SK-N-SH (cell line): Measurements from ENCODE around the gene RNF19B. TPM values are rescaled to one million over a fixed set of nuclear protein-coding genes. Genes with fewer than 3 reads are reported as not detected.

Experiments
- CTCF ChIA-PET: fragments of 300-600, 350-600 bp; formaldehyde crosslinking; extraction: SDS; loops from one replicate; lab custom pipeline; 2021; lab: Yijun Ruan, JAX
- POLR2A ChIA-PET: fragments of 350-600 bp; sonication (Branson Sonifier 250); formaldehyde crosslinking; extraction: SDS; loops from one replicate; lab custom pipeline; 2020; ENCODE audit warnings: antibody characterized with exemption, inconsistent platforms; lab: Yijun Ruan, JAX
- DNase-seq: peaks from one replicate; pipeline ENCODE4 v3.0.0; 2012
- H2AFZ ChIP-seq: fragments of 200-600 bp; sonication (generic); 2 replicates; pipeline ENCODE4 v1.8.1; 2016; ENCODE audit warnings: antibody characterized with exemption, mild to moderate bottlenecking, low read depth
- H3F3A ChIP-seq: fragments of 200-600 bp; sonication (generic); replicated peaks from 2 replicates; pipeline ENCODE3; 2016; ENCODE audit warnings: antibody characterized with exemption, mild to moderate bottlenecking; ENCODE audit not compliant: insufficient read depth
- H3K27ac ChIP-seq, 2 experiments: fragments of 200-500 bp in 1 of 2; fragments of 200-600 bp in 1 of 2; sonication (Bioruptor generic) in 1 of 2; sonication (generic), shearing (Covaris generic) in 1 of 2; 2 replicates each; pipeline versions ENCODE4 v1.5.1 to v1.6.1; 2014 to 2016; ENCODE audit warnings: low read depth in 2 of 2, inconsistent platforms in 1 of 2, low read length in 1 of 2, mild to moderate bottlenecking in 1 of 2, mixed read lengths in 1 of 2
- H3K27me3 ChIP-seq: fragments of 200-600 bp; sonication (generic), shearing (Covaris generic); 2 replicates; pipeline ENCODE4 v1.6.1; 2016; ENCODE audit warnings: mixed run types; ENCODE audit not compliant: insufficient read depth
- H3K36me3 ChIP-seq, 2 experiments: fragments of 200-500 bp in 1 of 2; fragments of 200-600 bp in 1 of 2; sonication (Bioruptor generic) in 1 of 2; sonication (generic) in 1 of 2; replicated peaks in 1 of 2; 2 replicates each; pipeline versions ENCODE3 to v1.5.1; 2014 to 2016; ENCODE audit warnings: low read length in 1 of 2, mild to moderate bottlenecking in 1 of 2; ENCODE audit not compliant: insufficient read depth in 2 of 2, control insufficient read depth in 1 of 2
- H3K4me1 ChIP-seq, 2 experiments: fragments of 200-500 bp in 1 of 2; fragments of 200-600 bp in 1 of 2; sonication (Bioruptor generic) in 1 of 2; sonication (generic), shearing (Covaris generic) in 1 of 2; 2 replicates each; pipeline versions ENCODE4 v1.5.1 to v1.6.1; 2014 to 2016; ENCODE audit warnings: low read depth in 1 of 2, low read length in 1 of 2, mixed run types in 1 of 2; ENCODE audit not compliant: insufficient read depth in 2 of 2, control insufficient read depth in 1 of 2
- H3K4me2 ChIP-seq: fragments of 200-600 bp; sonication (generic), shearing (Covaris generic); 2 replicates; pipeline ENCODE4 v1.6.1; 2017; ENCODE audit warnings: mixed run types
- H3K4me3 ChIP-seq, 2 experiments: fragments of 200-500 bp in 1 of 2; fragments of 200-600 bp in 1 of 2; sonication (Bioruptor generic) in 1 of 2; sonication (generic), shearing (Covaris generic) in 1 of 2; 2 replicates each; pipeline versions ENCODE4 v1.5.1 to v1.8.1; 2014 to 2016; ENCODE audit warnings: low read depth in 2 of 2, inconsistent platforms in 1 of 2, low read length in 1 of 2, mild to moderate bottlenecking in 1 of 2, mixed read lengths in 1 of 2, moderate library complexity in 1 of 2
- H3K79me2 ChIP-seq: fragments of 200-600 bp; sonication (generic); 2 replicates; pipeline ENCODE4 v1.8.1; 2017; ENCODE audit warnings: mild to moderate bottlenecking; ENCODE audit not compliant: insufficient read depth
- H3K9ac ChIP-seq: fragments of 200-600 bp; sonication (generic); 2 replicates; pipeline ENCODE4 v1.6.1; 2017; ENCODE audit warnings: mixed run types
- H3K9me2 ChIP-seq: fragments of 200-600 bp; sonication (generic); 2 replicates; pipeline ENCODE4 v1.6.1; 2017; ENCODE audit warnings: mixed run types
- H3K9me3 ChIP-seq: fragments of 200-600 bp; sonication (generic); 2 replicates; pipeline ENCODE4 v1.6.1; 2017; ENCODE audit warnings: mixed run types, mild to moderate bottlenecking, moderate library complexity
- H4K20me1 ChIP-seq: fragments of 200-600 bp; sonication (generic); 2 replicates; pipeline ENCODE4 v1.6.1; 2017; ENCODE audit warnings: mild to moderate bottlenecking, mixed run types; ENCODE audit not compliant: insufficient read depth
- CHD2 ChIP-seq: fragments of 150-350 bp; IDR thresholded peaks from 2 replicates; pipeline ENCODE4 v1.6.1; 2018; ENCODE audit warnings: low read length; ENCODE audit not compliant: partially characterized antibody
- CTCF ChIP-seq: fragments of 200-600 bp; sonication (generic); IDR thresholded peaks from 2 replicates; pipeline ENCODE4 v1.6.1; 2017; ENCODE audit warnings: antibody characterized with exemption, mild to moderate bottlenecking, moderate library complexity
- EP300 ChIP-seq, 2 experiments: IDR thresholded peaks; 2 replicates each; pipeline versions ENCODE4 v1.4.0 to v1.6.1; 2012; ENCODE audit warnings: borderline replicate concordance in 1 of 2, low read depth in 1 of 2, low read length in 1 of 2
- FOSL2 ChIP-seq: IDR thresholded peaks from 2 replicates; pipeline ENCODE4 v1.4.0; 2012; ENCODE audit warnings: low read depth, mild to moderate bottlenecking, moderate library complexity, borderline replicate concordance
- GABPA ChIP-seq: IDR thresholded peaks from 2 replicates; pipeline ENCODE4 v1.4.0; 2012; ENCODE audit warnings: low read depth, mild to moderate bottlenecking
- GATA2 ChIP-seq: sonication (generic); formaldehyde crosslinking; IDR thresholded peaks from 2 replicates; pipeline ENCODE4 v1.5.0; 2020; ENCODE audit warnings: mild to moderate bottlenecking, missing genetic modification reagents
- IRF3 ChIP-seq: fragments of 150-350 bp; IDR thresholded peaks from 2 replicates; pipeline ENCODE4 v1.6.1; 2016; ENCODE audit warnings: mild to moderate bottlenecking, low read depth, low read length
- JUND ChIP-seq: IDR thresholded peaks from 2 replicates; pipeline ENCODE4 v1.4.0; 2012
- MEF2A ChIP-seq: IDR thresholded peaks from 2 replicates; pipeline ENCODE4 v1.4.0; 2012; ENCODE audit warnings: low read depth, borderline replicate concordance
- MXI1 ChIP-seq: IDR thresholded peaks from 2 replicates; pipeline ENCODE4 v1.6.1; 2012; ENCODE audit warnings: mild to moderate bottlenecking, low read depth, low read length, improper control_type of control experiment
- NRF1 ChIP-seq: IDR thresholded peaks from 2 replicates; pipeline ENCODE4 v1.6.1; 2012; ENCODE audit warnings: low read depth, mild to moderate bottlenecking, low read length
- PBX3 ChIP-seq: IDR thresholded peaks from 2 replicates; pipeline ENCODE4; 2012
- TAF1 ChIP-seq: IDR thresholded peaks from 2 replicates; pipeline ENCODE4 v1.6.1; 2012; ENCODE audit warnings: low read depth, mild to moderate bottlenecking, low read length, moderate library complexity, borderline replicate concordance
- TCF12 ChIP-seq: IDR thresholded peaks from 2 replicates; pipeline ENCODE4 v1.4.0; 2012
- TEAD4 ChIP-seq: IDR thresholded peaks from 2 replicates; pipeline ENCODE4 v1.4.0; 2012; ENCODE audit warnings: mild to moderate bottlenecking, borderline replicate concordance; ENCODE audit not compliant: insufficient read depth
- USF1 ChIP-seq: IDR thresholded peaks from 2 replicates; pipeline ENCODE4 v1.4.0; 2012; ENCODE audit warnings: low read depth, borderline replicate concordance
- WGBS: methylation state at CpG from one replicate; pipeline ENCODE4 v1.1.6; 2017; ENCODE audit warnings: low lambda C conversion rate; 5-methylcytosine and 5-hydroxymethylcytosine counted together
- polyA plus RNA-seq, 3 experiments: library from polyadenylated mRNA; depleted of rRNA; stranded (reverse); fragments of >200 nt; gene quantifications; 2 replicates each; pipeline ENCODE4 v1.2.3, GENCODE V29; 2012

RNF19B gene
- polyA plus RNA-seq, 1 of the 3 experiments (the other 2 are of a cell fraction): 20.1 TPM

GRCh38 chr1:32969566-32969965 lies 5.0 kb upstream of the RNF19B start (continued):
- TF ChIP-seq USF1 (no peak), TCF12 (peak; percentile 19; the same call in 1 of the 2 replicates)

DNA sequence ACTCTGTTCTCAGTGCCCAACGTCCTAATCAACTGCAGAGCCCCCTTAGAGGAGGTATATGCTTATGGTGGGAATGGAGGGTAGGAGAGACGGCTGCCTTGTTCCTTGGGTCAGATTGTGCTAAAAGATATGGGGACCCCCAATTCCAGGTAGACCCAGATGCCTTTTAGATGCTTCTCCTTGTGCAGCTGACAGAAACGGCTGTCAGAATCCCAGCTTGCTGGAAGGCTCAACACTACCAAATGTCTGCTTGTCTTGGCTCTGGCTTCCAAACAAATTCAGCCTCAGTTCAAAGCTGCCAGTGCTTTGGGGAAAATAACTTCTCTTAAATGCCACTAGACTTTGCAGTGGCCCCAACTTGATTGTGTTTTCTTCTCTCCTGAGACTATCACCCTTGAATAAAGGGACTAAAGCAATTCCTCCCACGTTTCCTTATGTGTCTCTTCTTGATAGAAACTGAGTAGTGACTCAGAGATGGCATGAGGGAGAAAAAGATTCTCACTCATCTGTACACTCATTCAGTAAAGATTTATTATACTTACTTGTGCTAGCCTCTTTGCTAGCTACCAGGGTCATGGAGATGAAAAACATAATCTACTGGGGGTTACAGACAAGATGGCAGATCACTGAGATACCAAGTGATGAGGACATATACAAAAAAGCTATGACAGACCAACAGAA lies 3.4 kb upstream of the RNF19B start:
- no peak for DNase-seq
- no peaks in the 10 kb centered on the region for H3K9me3 ChIP-seq
- 49% methylated on average over 3 of the region's 4 CpGs for WGBS
- H3K36me3 ChIP-seq: no peaks in the 10 kb centered on the region
- no peaks in the 10 kb centered on the region for H3K27me3 ChIP-seq
- H3K79me2 ChIP-seq: peaks cover 10% of the 10 kb centered on the region
- no peaks in the 10 kb centered on the region for H3K9me2 ChIP-seq
- H3K4me3 ChIP-seq: no peak overlapping the region
- peak overlapping the region; percentile 43; the same call in 1 of the 2 replicates for H3K4me2 ChIP-seq
- POLR2A ChIA-PET: no interaction called here
- peaks cover 18% of the 10 kb centered on the region for H3F3A ChIP-seq
- H3K4me1 ChIP-seq: peaks cover 7 to 10% of the 10 kb centered on the region in 2 experiments; a peak in 3 of 4 replicates
- peak overlapping the region; percentile 8; the same call in 1 of the 2 replicates for H3K9ac ChIP-seq
- peaks cover 4% of the 10 kb centered on the region for H4K20me1 ChIP-seq
- peak overlapping the region in 1 of 2 experiments; percentile 87; a peak in 2 of 4 replicates for H3K27ac ChIP-seq
- TF ChIP-seq PBX3: peak; percentile 50; the same call in 1 of the 2 replicates
- peak; percentile 5; the same call in 1 of the 2 replicates for TF ChIP-seq JUND
- TF ChIP-seq FOSL2: peak; percentile 57; the same call in 1 of the 2 replicates
- no peak for TF ChIP-seq CTCF
- H2AFZ ChIP-seq: peak overlapping the region; percentile 89
- CTCF ChIA-PET: interaction anchor here (1.5 kb wide), 1 partner anchor 92 kb away, joined by 3 read pairs; no protein-coding TSS in a partner anchor

DNA sequence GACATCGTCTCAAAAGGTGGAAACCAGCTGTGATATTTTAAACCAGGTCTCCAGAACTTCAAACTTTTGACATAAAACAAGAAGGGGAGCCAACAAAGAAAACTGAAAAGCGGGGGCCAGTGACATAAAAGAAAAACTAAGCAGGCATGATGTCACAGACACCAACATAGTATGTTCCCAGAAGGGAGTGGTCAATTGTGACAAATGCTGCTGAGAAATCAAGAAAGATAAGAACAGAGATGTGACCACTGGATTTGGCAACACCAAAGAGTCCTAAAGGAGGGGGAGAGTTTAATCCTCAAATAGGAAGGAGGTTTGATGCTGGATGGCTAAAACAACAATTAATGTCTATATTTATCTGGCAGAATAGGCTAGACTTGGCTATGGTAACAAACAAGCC lies 2.3 kb upstream of the RNF19B start:
- no peak overlapping the region for H3K4me3 ChIP-seq
- no peak for DNase-seq
- TF ChIP-seq TAF1: no peak
- no peak for TF ChIP-seq NRF1
- no peak for TF ChIP-seq TCF12
- no peak for TF ChIP-seq JUND
- no peak for TF ChIP-seq GATA2
- no peak for TF ChIP-seq TEAD4
- no peak for TF ChIP-seq CHD2
- TF ChIP-seq MXI1: no peak
- no peak for TF ChIP-seq IRF3
- TF ChIP-seq GABPA: no peak
- no peak for TF ChIP-seq MEF2A
- no peak for TF ChIP-seq EP300 (IDR thresholded peaks at IDR 0.05; ENCODE audit: borderline replicate concordance in 1 of 2, low read depth in 1 of 2, low read length in 1 of 2)
- H3K27ac ChIP-seq: no peak overlapping the region
- no peak overlapping the region for H2AFZ ChIP-seq
- H3K4me1 ChIP-seq: peaks cover 9 to 17% of the 10 kb centered on the region in 2 experiments; a peak in 3 of 4 replicates
- 85% methylated on average over 2 of the region's 2 CpGs for WGBS
- CTCF ChIA-PET: interaction anchor here (2.1 kb wide), 1 partner anchor 80 kb away, joined by 4 read pairs; the partner anchor contains the start of gene HPCA
- H3K9me3 ChIP-seq: no peaks in the 10 kb centered on the region
- no peak overlapping the region for H3K9ac ChIP-seq
- no peaks in the 10 kb centered on the region for H3K36me3 ChIP-seq
- POLR2A ChIA-PET: no interaction called here
- peaks cover 15% of the 10 kb centered on the region for H4K20me1 ChIP-seq
- H3K27me3 ChIP-seq: no peaks in the 10 kb centered on the region
- H3F3A ChIP-seq: peaks cover 18% of the 10 kb centered on the region
- no peak overlapping the region for H3K4me2 ChIP-seq
- peaks cover 21% of the 10 kb centered on the region for H3K79me2 ChIP-seq
- no peaks in the 10 kb centered on the region for H3K9me2 ChIP-seq
